ENCODE results near the gene DNAH3. TPM values are rescaled to one million over a fixed set of nuclear protein-coding genes. Genes with fewer than 3 reads are reported as not detected.

Gene DNAH3
- polyA plus RNA-seq, 2 of the 4 experiments (the other 2 are of a cell fraction), result 0.37 to 0.81 TPM

DNA sequence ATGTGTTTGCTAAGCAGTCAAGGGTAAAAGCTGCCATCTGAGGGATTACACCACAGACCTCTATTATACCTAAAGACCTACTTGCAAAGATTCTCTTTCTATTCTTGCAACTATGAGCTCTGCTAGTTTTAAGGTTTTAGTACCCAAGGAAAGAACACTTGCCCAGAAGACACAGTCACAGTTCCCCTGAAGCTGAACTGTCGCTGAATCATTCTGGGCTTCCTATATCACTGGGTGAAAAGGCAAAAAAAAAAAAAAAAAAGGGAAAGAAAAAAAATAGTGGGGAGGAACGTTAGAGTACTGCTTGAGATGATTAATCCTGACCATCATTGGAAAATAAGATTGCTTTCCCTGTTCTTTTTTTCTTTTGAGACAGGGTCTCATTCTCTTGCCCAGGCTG, 212.2 kb downstream of the DNAH3 start:
- H3K27ac ChIP-seq, result no peak overlapping the region
- DNase-seq (ENCODE audit: low read depth in 1 of 2, low spot score in 1 of 2) (no peak), ATAC-seq (peak in 1 of 2 experiments; percentile 41; a peak in 1 of 6 replicates), FAIRE-seq (no peak)
- ChIA-PET CTCF (interaction anchor here (0.7 to 1.6 kb wide), 7 partner anchors 10 to 146 kb away, joined by 3 to 4 read pairs (median 3); no protein-coding TSS in a partner anchor), POLR2A (no interaction called here)
- no peak overlapping the region for H3K4me3 ChIP-seq
- H3K4me1 ChIP-seq, result no peaks in the 10 kb centered on the region
- H3K4me2 ChIP-seq, result no peak overlapping the region
- WGBS (ENCODE audit: missing lambda C conversion rate), result 54% methylated on average over 2 of the region's 2 CpGs
- no peaks in the 10 kb centered on the region for H3K9me3 ChIP-seq
- TF ChIP-seq JUN (IDR thresholded peaks at IDR 0.05), result no peak
- TF ChIP-seq MAFK (IDR thresholded peaks at IDR 0.05; ENCODE audit: partially characterized antibody), result no peak
- no peak for TF ChIP-seq CBX2 (IDR thresholded peaks at IDR 0.05; ENCODE audit: borderline replicate concordance, low read depth)
- TF ChIP-seq NFE2L2 (conservative IDR thresholded peaks at IDR 0.05; ENCODE audit: low read length), result no peak
- no peak for TF ChIP-seq PBX3 (IDR thresholded peaks at IDR 0.05)
- no peak for TF ChIP-seq BCL3 (IDR thresholded peaks at IDR 0.05)
- TF ChIP-seq RCOR1 (IDR thresholded peaks at IDR 0.05; ENCODE audit: low read depth, low read length), result no peak
- TF ChIP-seq MYC (IDR thresholded peaks at IDR 0.05; ENCODE audit: borderline replicate concordance, low read length), result no peak
- TF ChIP-seq TFCP2L1 (CRISPR knock-in tag; IDR thresholded peaks at IDR 0.05), result no peak
- no peak for TF ChIP-seq REST (IDR thresholded peaks at IDR 0.05)

DNA sequence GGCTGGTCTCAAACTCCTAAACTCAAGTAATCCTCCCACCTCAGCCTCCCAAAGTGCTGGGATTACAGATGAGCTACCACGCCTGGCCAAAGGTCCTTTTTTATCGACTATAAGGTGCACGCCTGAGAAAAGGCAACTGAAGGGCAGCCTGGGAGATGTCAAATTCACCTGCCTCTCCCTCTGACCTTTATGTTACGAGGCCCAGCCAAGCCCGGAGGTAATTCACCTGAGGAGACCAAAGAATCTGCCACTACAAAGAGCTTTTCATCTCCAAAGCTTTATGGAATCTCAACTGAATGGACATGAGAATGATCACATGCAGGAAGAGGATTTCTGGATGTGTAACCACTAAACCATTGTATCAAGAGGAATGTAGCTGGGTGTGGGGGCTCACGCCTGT, 212.9 kb downstream of the DNAH3 start:
- Histone ChIP-seq H3K4me3 (no peak overlapping the region), H3K4me1 (no peaks in the 10 kb centered on the region), H3K27ac (0 out of 6 replicates have a peak overlapping the region, but pooled peaks of 1 of the 2 experiments have one; percentile 3), H3K9me3 (no peaks in the 10 kb centered on the region), H3K4me2 (no peak overlapping the region)
- TF ChIP-seq FOSL2 (IDR thresholded peaks at IDR 0.05) (no peak), FOSL2 (CRISPR knock-in tag; IDR thresholded peaks at IDR 0.05) (no peak), TFCP2L1 (CRISPR knock-in tag; IDR thresholded peaks at IDR 0.05) (no peak), CHD2 (IDR thresholded peaks at IDR 0.05; ENCODE audit: low read length, partially characterized antibody) (no peak), CHD4 (IDR thresholded peaks at IDR 0.05; ENCODE audit: borderline replicate concordance) (no peak), MAZ (IDR thresholded peaks at IDR 0.05; ENCODE audit: borderline replicate concordance, low read depth, low read length) (no peak), NR3C1 (IDR thresholded peaks at IDR 0.05) (no peak), POLR2AphosphoS2 (conservative IDR thresholded peaks at IDR 0.05; ENCODE audit: low read length) (no peak), TP53 (CRISPR knock-in tag; IDR thresholded peaks at IDR 0.05) (no peak), HOXB5 (CRISPR knock-in tag; IDR thresholded peaks at IDR 0.05) (no peak)
- DNase-seq (ENCODE audit: low read depth in 1 of 2, low spot score in 1 of 2) (no peak), FAIRE-seq (no peak), ATAC-seq (no peak)
- 74% methylated on average over 6 of the region's 6 CpGs for WGBS (ENCODE audit: missing lambda C conversion rate)
- ChIA-PET CTCF (interaction anchor here (0.7 to 1.6 kb wide), 7 partner anchors 11 to 205 kb away, joined by 3 to 4 read pairs (median 3); no protein-coding TSS in a partner anchor), POLR2A (no interaction called here)

GRCh38 chr16:20933589-20933988, 217.1 kb downstream of the DNAH3 start:
- FAIRE-seq, result no peak
- TF ChIP-seq ZSCAN20 (CRISPR knock-in tag; IDR thresholded peaks at IDR 0.05), result no peak
- TF ChIP-seq PBX3 (IDR thresholded peaks at IDR 0.05), result no peak
- peak; percentile 22 to 35; a peak in 2 of 4 replicates for TF ChIP-seq CEBPB (IDR thresholded peaks at IDR 0.05)
- H3K4me2 ChIP-seq, result no peak overlapping the region
- POLR2A ChIA-PET, result no interaction called here
- no peak for DNase-seq (ENCODE audit: low read depth in 1 of 2, low spot score in 1 of 2)
- no peak for ATAC-seq
- no peaks in the 10 kb centered on the region for H3K9me3 ChIP-seq
- CTCF ChIA-PET, result interaction anchor here (1.8 kb wide), 1 partner anchor 83 kb away, joined by 6 read pairs; no protein-coding TSS in a partner anchor
- H3K4me3 ChIP-seq, result no peak overlapping the region
- H3K27ac ChIP-seq, result no peak overlapping the region
- H3K4me1 ChIP-seq, result no peaks in the 10 kb centered on the region
